Immature natural killer cell (primary cell): Measurements from ENCODE around the gene NSG2. TPM values are rescaled to one million over a fixed set of nuclear protein-coding genes. Genes with fewer than 3 reads are reported as not detected.
"Not testable (repeated sequence)": the region's sequence is repeated elsewhere in the genome, so short reads cannot be mapped to it uniquely, and the experiment has no call there.

Source experiments
- DNase-seq, 3 donors: peaks; one replicate each; pipeline ENCODE4 v3.0.0; 2022; ENCODE audit warnings: mixed read lengths in 1 of 3
- H3K27ac Mint-ChIP-seq, 6 donors: one replicate each; pipeline ENCODE4 v1.8.0; 2020; ENCODE audit warnings: mixed read lengths in 6 of 6, mild to moderate bottlenecking in 5 of 6, inconsistent platforms in 4 of 6, moderate library complexity in 3 of 6
- H3K27me3 Mint-ChIP-seq, 3 donors: one replicate each; pipeline ENCODE4 v1.8.0; 2020 to 2021; ENCODE audit warnings: low read depth in 3 of 3, mild to moderate bottlenecking in 3 of 3, mixed read lengths in 3 of 3, moderate library complexity in 3 of 3, inconsistent platforms in 1 of 3
- H3K36me3 Mint-ChIP-seq, 3 donors: one replicate each; pipeline ENCODE4 v1.8.0; 2020; ENCODE audit warnings: mixed read lengths in 3 of 3, inconsistent platforms in 2 of 3, mild to moderate bottlenecking in 2 of 3
- H3K4me1 Mint-ChIP-seq, 2 donors: one replicate each; pipeline ENCODE4 v1.8.0; 2020; ENCODE audit warnings: inconsistent platforms in 2 of 2, mild to moderate bottlenecking in 2 of 2, mixed read lengths in 2 of 2, moderate library complexity in 1 of 2
- H3K4me3 Mint-ChIP-seq, 5 donors: one replicate each; pipeline ENCODE4 v1.8.0; 2020; ENCODE audit warnings: mild to moderate bottlenecking in 5 of 5, mixed read lengths in 5 of 5, inconsistent platforms in 3 of 5, moderate library complexity in 3 of 5
- H3K9me3 Mint-ChIP-seq, 6 donors: one replicate each; pipeline ENCODE4 v1.8.0; 2020; ENCODE audit warnings: mild to moderate bottlenecking in 6 of 6, mixed read lengths in 6 of 6, inconsistent platforms in 4 of 6, moderate library complexity in 3 of 6
- polyA plus RNA-seq, 3 donors: library from polyadenylated mRNA; unstranded; fragments of 300-500 nt; fragmentation: Illumina TruSeq; gene quantifications; one replicate each; pipeline ENCODE4 v1.2.3, GENCODE V29; 2021

The NSG2 gene
- polyA plus RNA-seq, 3 donors from 2014 or later, result not detected

DNA sequence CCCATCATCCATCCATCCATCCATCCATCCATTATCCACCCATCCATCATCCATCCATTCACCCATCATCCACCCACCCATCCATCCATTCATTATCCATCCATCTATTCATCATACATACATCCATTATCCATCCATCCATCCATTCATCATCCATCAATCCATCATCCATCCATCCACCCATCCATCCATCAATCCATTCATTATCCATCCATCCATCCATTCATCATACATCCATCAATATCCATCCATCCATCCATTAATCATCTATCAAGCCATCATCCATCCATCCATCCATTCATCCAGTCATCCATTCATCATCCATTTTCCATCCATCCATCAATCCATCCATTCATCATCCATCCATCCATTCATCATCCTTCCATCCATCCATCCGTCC is 89.0 kb downstream of the NSG2 start:
- Mint-ChIP-seq H3K4me3 (no peak overlapping the region), H3K36me3 (no peaks in the 10 kb centered on the region), H3K9me3 (peaks cover 0 to 3% (median 0%) of the 10 kb centered on the region in 6 donors), H3K27me3 (peaks cover 0 to 2% (median 0%) of the 10 kb centered on the region in 3 donors), H3K4me1 (no peaks in the 10 kb centered on the region), H3K27ac (no peak overlapping the region)
- DNase-seq, result no peak

DNA sequence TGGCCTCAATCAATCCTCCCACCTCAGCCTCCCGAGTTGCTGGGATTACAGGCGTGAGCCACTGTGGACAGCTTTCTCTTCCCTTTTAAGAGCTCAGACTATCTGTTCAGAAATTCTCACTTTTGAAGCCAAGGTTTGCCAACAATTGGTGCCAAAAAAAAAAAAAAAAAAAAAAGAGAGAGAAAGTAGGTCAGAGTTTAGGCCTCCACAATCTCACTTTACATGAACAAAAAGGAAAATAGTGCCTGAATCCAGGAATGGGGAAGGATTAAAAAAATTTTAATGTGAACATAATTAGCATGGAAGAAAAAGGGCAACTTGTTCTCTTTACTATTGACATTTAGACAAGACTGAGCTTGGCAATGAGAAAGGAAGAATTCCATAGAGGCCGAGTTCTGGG is 94.1 kb downstream of the NSG2 start:
- H3K27me3 Mint-ChIP-seq, result peaks cover 0 to 2% (median 0%) of the 10 kb centered on the region in 3 donors
- H3K27ac Mint-ChIP-seq, result no peak overlapping the region
- no peaks in the 10 kb centered on the region for H3K36me3 Mint-ChIP-seq
- peaks cover 0 to 3% (median 0%) of the 10 kb centered on the region in 6 donors for H3K9me3 Mint-ChIP-seq
- DNase-seq, result no peak
- no peaks in the 10 kb centered on the region for H3K4me1 Mint-ChIP-seq
- no peak overlapping the region for H3K4me3 Mint-ChIP-seq

- no peak for DNase-seq
- H3K27me3 Mint-ChIP-seq, result peaks cover 0 to 2% (median 0%) of the 10 kb centered on the region in 3 donors
- H3K9me3 Mint-ChIP-seq, result peaks cover 0 to 3% (median 0%) of the 10 kb centered on the region in 6 donors
- H3K4me3 Mint-ChIP-seq, result no peak overlapping the region
- H3K36me3 Mint-ChIP-seq, result no peaks in the 10 kb centered on the region
- no peaks in the 10 kb centered on the region for H3K4me1 Mint-ChIP-seq
- no peak overlapping the region for H3K27ac Mint-ChIP-seq
These were observed 95.0 kb downstream of the NSG2 start for GRCh38 chr5:174140452-174141020.

GRCh38 chr5:174141398-174141797 is 95.9 kb downstream of the NSG2 start:
- DNase-seq, result no peak
- H3K9me3 Mint-ChIP-seq, result peaks cover 0 to 3% (median 0%) of the 10 kb centered on the region in 6 donors
- H3K27me3 Mint-ChIP-seq, result peaks cover 0 to 2% (median 0%) of the 10 kb centered on the region in 3 donors
- no peaks in the 10 kb centered on the region for H3K36me3 Mint-ChIP-seq
- H3K4me3 Mint-ChIP-seq, result no peak overlapping the region
- no peaks in the 10 kb centered on the region for H3K4me1 Mint-ChIP-seq
- no peak overlapping the region for H3K27ac Mint-ChIP-seq

GRCh38 chr5:174145091-174145490 is 99.6 kb downstream of the NSG2 start:
- Mint-ChIP-seq H3K36me3 (no peaks in the 10 kb centered on the region), H3K4me1 (no peaks in the 10 kb centered on the region), H3K27ac (no peak overlapping the region), H3K27me3 (peaks cover 0 to 2% (median 0%) of the 10 kb centered on the region in 3 donors), H3K9me3 (peaks cover 0 to 4% (median 0%) of the 10 kb centered on the region in 6 donors), H3K4me3 (no peak overlapping the region)
- no peak for DNase-seq

- H3K27me3 Mint-ChIP-seq, result peaks cover 0 to 2% (median 0%) of the 10 kb centered on the region in 3 donors
- no peak overlapping the region for H3K4me3 Mint-ChIP-seq
- peaks cover 0 to 3% (median 0%) of the 10 kb centered on the region in 6 donors for H3K9me3 Mint-ChIP-seq
- no peaks in the 10 kb centered on the region for H3K4me1 Mint-ChIP-seq
- no peaks in the 10 kb centered on the region for H3K36me3 Mint-ChIP-seq
- no peak overlapping the region for H3K27ac Mint-ChIP-seq
- DNase-seq, result no peak
These were observed 100.3 kb downstream of the NSG2 start for GRCh38 chr5:174145821-174146220.

GRCh38 chr5:174146556-174146955 is 101.0 kb downstream of the NSG2 start:
- Mint-ChIP-seq H3K27ac (no peak overlapping the region), H3K4me1 (no peaks in the 10 kb centered on the region), H3K4me3 (no peak overlapping the region), H3K27me3 (peaks cover 0 to 2% (median 0%) of the 10 kb centered on the region in 3 donors), H3K36me3 (no peaks in the 10 kb centered on the region), H3K9me3 (peaks cover 0 to 1% (median 0%) of the 10 kb centered on the region in 6 donors)
- DNase-seq, result no peak

DNA sequence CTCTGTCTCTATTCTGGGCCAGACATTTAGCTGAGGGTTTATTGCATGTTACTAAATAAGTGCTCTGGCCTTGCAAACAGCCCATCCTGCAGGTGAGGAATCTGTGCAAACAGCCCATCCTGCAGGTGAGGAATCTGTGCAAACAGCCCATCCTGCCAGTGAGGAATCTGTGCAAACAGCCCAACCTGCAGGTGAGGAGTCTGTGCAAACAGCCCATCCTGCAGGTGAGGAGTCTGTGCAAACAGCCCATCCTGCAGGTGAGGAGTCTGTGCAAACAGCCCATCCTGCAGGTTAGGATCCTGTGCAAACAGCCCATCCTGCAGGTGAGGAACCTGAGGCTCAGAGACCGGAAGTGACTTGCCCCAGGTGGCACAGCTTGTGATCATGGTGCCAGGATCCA is 101.5 kb downstream of the NSG2 start:
- H3K4me1 Mint-ChIP-seq, H3K27me3 Mint-ChIP-seq, H3K36me3 Mint-ChIP-seq, H3K27ac Mint-ChIP-seq, H3K9me3 Mint-ChIP-seq, DNase-seq, H3K4me3 Mint-ChIP-seq: not testable (repeated sequence)

- Mint-ChIP-seq H3K4me3 (no peak overlapping the region), H3K27ac (no peak overlapping the region), H3K9me3 (peaks cover 0 to 1% (median 0%) of the 10 kb centered on the region in 6 donors), H3K36me3 (no peaks in the 10 kb centered on the region), H3K4me1 (no peaks in the 10 kb centered on the region), H3K27me3 (peaks cover 0 to 2% (median 0%) of the 10 kb centered on the region in 3 donors)
- DNase-seq, result no peak
These were observed 102.0 kb downstream of the NSG2 start for GRCh38 chr5:174147551-174147950.

GRCh38 chr5:174148721-174149120 is 103.2 kb downstream of the NSG2 start:
- Mint-ChIP-seq H3K4me1 (no peaks in the 10 kb centered on the region), H3K9me3 (peaks cover 0 to 1% (median 0%) of the 10 kb centered on the region in 6 donors), H3K4me3 (no peak overlapping the region), H3K27me3 (peaks cover 0 to 4% (median 0%) of the 10 kb centered on the region in 3 donors), H3K27ac (peak overlapping the region in 1 of 6 donors; percentile 38), H3K36me3 (no peaks in the 10 kb centered on the region)
- DNase-seq, result no peak

DNA sequence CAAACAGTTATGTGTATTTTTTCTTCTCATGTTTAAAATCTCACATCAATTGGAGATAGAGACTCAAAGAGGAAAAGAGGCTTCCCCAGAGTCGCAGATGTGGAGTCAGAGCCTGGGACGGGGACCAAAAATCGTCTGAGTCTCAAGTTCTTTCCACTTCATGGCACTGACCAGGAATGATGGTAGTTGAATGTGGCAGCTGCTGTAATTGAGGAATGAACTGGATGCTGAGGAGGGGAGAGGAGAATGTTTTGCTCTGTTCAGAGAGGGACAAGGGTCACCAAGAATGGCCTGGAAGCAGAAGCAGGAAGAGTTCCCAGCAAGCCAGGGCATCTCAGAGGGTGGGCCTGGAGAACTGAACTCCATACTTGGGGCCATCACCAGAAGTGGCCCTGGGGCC is 103.9 kb downstream of the NSG2 start:
- H3K36me3 Mint-ChIP-seq, result no peaks in the 10 kb centered on the region
- no peak overlapping the region for H3K4me3 Mint-ChIP-seq
- H3K4me1 Mint-ChIP-seq, result no peaks in the 10 kb centered on the region
- no peak overlapping the region for H3K27ac Mint-ChIP-seq
- H3K9me3 Mint-ChIP-seq, result peaks cover 0 to 1% (median under 1%) of the 10 kb centered on the region in 6 donors
- no peak for DNase-seq
- peaks cover 0 to 4% (median 0%) of the 10 kb centered on the region in 3 donors for H3K27me3 Mint-ChIP-seq

DNA sequence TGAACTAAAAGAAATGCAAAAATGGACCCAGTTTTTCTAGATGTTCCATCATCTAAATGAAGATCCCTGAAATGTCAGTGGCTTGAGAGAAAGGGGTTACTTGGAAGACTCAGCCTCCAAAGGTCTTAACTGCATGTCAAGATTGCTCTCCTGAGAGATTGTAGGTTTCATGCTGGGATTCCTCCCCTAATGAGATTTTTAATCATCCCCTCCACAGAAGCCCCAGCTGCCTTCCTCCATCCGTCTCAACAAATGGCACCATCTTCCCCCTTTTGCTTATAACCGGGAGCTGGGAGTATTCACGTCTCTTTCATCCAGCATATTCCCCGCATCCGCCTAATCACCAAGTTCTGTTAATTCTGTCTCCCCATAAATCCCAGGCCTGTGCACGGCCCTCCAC is 104.5 kb downstream of the NSG2 start:
- Mint-ChIP-seq H3K4me1 (no peaks in the 10 kb centered on the region), H3K27ac (no peak overlapping the region), H3K36me3 (no peaks in the 10 kb centered on the region), H3K4me3 (no peak overlapping the region), H3K27me3 (peaks cover 0 to 5% (median 1%) of the 10 kb centered on the region in 3 donors), H3K9me3 (peaks cover 2 to 7% (median 4%) of the 10 kb centered on the region in 6 donors)
- no peak for DNase-seq

- no peaks in the 10 kb centered on the region for H3K36me3 Mint-ChIP-seq
- H3K4me3 Mint-ChIP-seq, result no peak overlapping the region
- no peaks in the 10 kb centered on the region for H3K4me1 Mint-ChIP-seq
- no peak overlapping the region for H3K27ac Mint-ChIP-seq
- peaks cover 2 to 17% (median 7%) of the 10 kb centered on the region in 6 donors for H3K9me3 Mint-ChIP-seq
- no peak for DNase-seq
- H3K27me3 Mint-ChIP-seq, result peaks cover 0 to 5% (median 3%) of the 10 kb centered on the region in 3 donors
These were observed 106.2 kb downstream of the NSG2 start for GRCh38 chr5:174151599-174152181.

DNA sequence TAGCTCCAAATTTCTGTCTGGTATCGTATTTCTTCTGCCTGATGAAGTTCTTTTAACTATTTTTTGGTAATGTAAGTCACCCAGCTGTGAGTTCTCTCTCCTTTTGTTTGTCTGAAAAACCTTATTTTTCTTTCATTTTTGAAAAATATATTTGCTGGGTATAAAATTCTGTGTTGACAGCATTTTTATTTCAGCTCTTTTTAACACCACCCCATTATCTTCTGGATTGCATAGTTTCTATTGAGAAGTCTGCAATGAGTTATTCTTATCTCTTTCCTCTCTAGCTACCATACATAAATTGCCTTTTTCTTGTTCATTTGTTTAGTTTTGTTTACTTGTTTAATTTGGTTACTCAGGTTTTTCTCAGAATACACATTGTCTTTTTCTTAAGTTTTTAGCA is 109.1 kb downstream of the NSG2 start:
- no peaks in the 10 kb centered on the region for H3K36me3 Mint-ChIP-seq
- no peak overlapping the region for H3K4me3 Mint-ChIP-seq
- H3K4me1 Mint-ChIP-seq, result no peaks in the 10 kb centered on the region
- no peak overlapping the region for H3K27ac Mint-ChIP-seq
- H3K27me3 Mint-ChIP-seq, result peaks cover 3 to 8% (median 5%) of the 10 kb centered on the region in 3 donors
- H3K9me3 Mint-ChIP-seq, result peaks cover 2 to 23% (median 7%) of the 10 kb centered on the region in 6 donors
- no peak for DNase-seq
